Measurements from ENCODE around the gene HOXB8. TPM values are rescaled to one million over a fixed set of nuclear protein-coding genes. Genes with fewer than 3 reads are reported as not detected.

HOXB8 gene
- polyA plus RNA-seq (2012; ENCODE audit: low read depth, missing spikeins) = not detected

GRCh38 chr17:48615047-48615962, at the start of gene HOXB8:
Gene HOXB8 (minus strand): TSS chr17:48615292. CDS start chr17:48614704, 588 bp downstream.
- DNase-seq (ENCODE audit: insufficient read length, low spot score) (no peak), FAIRE-seq (no peak)
- no peak for TF ChIP-seq SPI1 (IDR thresholded peaks at IDR 0.05; ENCODE audit: low read depth, low read length)
- no peak for TF ChIP-seq POLR2A (IDR thresholded peaks at IDR 0.05; ENCODE audit: low read depth, low read length)
- TF ChIP-seq PAX5 (IDR thresholded peaks at IDR 0.05; ENCODE audit: insufficient read depth, low read length, severe bottlenecking) = no peak
- TF ChIP-seq TAF1 (IDR thresholded peaks at IDR 0.05; ENCODE audit: low read depth, low read length) = no peak
- no peak for TF ChIP-seq POLR2AphosphoS5 (IDR thresholded peaks at IDR 0.05; ENCODE audit: low read depth, low read length)
- TF ChIP-seq POU2F2 (IDR thresholded peaks at IDR 0.05; ENCODE audit: low read depth, low read length) = no peak

DNA sequence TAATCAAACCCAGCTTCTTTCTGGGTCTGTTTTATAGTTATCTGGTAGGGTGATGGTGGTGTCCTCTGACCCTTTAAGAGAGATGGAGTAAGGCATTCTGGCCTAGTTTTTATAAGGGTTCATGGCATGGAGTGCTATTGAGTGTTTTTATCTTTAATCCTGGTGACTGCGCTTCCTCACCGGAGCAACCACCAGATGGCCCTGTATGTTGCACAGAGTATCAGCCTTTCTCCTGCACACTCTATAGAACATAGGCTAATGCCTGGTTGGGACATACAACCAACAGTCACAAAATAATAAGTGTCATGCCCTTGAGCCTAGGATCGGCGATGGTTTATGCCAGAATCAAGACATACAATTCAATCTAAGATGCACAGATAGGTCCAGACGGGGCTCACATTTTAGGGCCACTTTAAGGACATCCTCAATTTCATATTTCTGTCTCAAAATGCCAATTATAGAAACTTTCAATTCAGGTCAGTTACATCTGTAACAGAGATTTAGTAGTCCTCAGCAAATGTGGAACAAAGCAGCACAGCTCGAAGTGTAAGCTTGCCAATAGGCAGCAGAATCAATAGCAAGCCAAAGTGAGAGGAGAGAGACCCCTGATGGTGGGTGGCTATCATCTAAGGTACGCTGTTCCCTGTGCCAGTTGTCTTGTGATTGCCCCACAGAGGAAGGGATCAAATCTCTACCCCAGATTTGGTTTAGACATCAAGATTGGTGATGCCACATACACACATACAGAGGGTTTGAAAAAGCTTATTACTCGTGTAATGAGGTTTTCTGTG, 48.2 kb upstream of the HOXB8 start:
- DNase-seq (ENCODE audit: insufficient read length, low spot score) = no peak
- no peak for FAIRE-seq
- TF ChIP-seq POLR2AphosphoS5 (IDR thresholded peaks at IDR 0.05; ENCODE audit: low read depth, low read length) (no peak), PAX5 (IDR thresholded peaks at IDR 0.05; ENCODE audit: insufficient read depth, low read length, severe bottlenecking) (no peak), POLR2A (IDR thresholded peaks at IDR 0.05; ENCODE audit: low read depth, low read length) (no peak), POU2F2 (IDR thresholded peaks at IDR 0.05; ENCODE audit: low read depth, low read length) (no peak)

- TF ChIP-seq PAX5 (IDR thresholded peaks at IDR 0.05; ENCODE audit: insufficient read depth, low read length, severe bottlenecking) (no peak), TAF1 (IDR thresholded peaks at IDR 0.05; ENCODE audit: low read depth, low read length) (no peak), POLR2AphosphoS5 (IDR thresholded peaks at IDR 0.05; ENCODE audit: low read depth, low read length) (no peak), POLR2A (IDR thresholded peaks at IDR 0.05; ENCODE audit: low read depth, low read length) (no peak), POU2F2 (IDR thresholded peaks at IDR 0.05; ENCODE audit: low read depth, low read length) (no peak), SPI1 (IDR thresholded peaks at IDR 0.05; ENCODE audit: low read depth, low read length) (no peak)
- FAIRE-seq = no peak
Measured at GRCh38 chr17:48655913-48656312, 40.8 kb upstream of the HOXB8 start.

DNA sequence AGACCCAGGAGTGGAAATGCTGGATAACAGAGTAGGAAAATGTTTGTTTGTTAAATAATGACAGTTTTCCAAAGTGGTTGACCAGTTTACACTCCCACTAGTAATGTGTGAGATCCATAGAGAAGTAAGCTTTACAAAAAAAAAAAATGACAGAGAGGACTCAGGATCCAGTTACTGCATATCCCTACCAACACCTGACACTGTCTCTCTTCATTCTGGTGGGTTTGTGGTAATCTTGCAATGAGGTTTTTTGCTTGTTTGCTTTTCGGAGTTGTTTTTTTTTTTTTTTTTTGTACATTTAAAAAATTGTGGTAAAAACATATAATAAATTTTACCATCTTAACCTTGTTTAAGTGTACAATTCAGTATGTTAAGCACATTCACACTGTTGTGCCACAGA, 34.6 kb upstream of the HOXB8 start:
- TF ChIP-seq POLR2AphosphoS5 (IDR thresholded peaks at IDR 0.05; ENCODE audit: low read depth, low read length) (no peak), PAX5 (IDR thresholded peaks at IDR 0.05; ENCODE audit: insufficient read depth, low read length, severe bottlenecking) (no peak), POU2F2 (IDR thresholded peaks at IDR 0.05; ENCODE audit: low read depth, low read length) (no peak), TAF1 (IDR thresholded peaks at IDR 0.05; ENCODE audit: low read depth, low read length) (no peak), SPI1 (IDR thresholded peaks at IDR 0.05; ENCODE audit: low read depth, low read length) (no peak), POLR2A (IDR thresholded peaks at IDR 0.05; ENCODE audit: low read depth, low read length) (no peak)
- DNase-seq (ENCODE audit: insufficient read length, low spot score) = no peak
- FAIRE-seq = no peak

More at GRCh38 chr17:48655913-48656312, 40.8 kb upstream of the HOXB8 start:
- DNase-seq (ENCODE audit: insufficient read length, low spot score) = no peak

- FAIRE-seq (no peak), DNase-seq (ENCODE audit: insufficient read length, low spot score) (no peak)
- TF ChIP-seq POU2F2 (IDR thresholded peaks at IDR 0.05; ENCODE audit: low read depth, low read length) (no peak), TAF1 (IDR thresholded peaks at IDR 0.05; ENCODE audit: low read depth, low read length) (no peak), SPI1 (IDR thresholded peaks at IDR 0.05; ENCODE audit: low read depth, low read length) (no peak), POLR2A (IDR thresholded peaks at IDR 0.05; ENCODE audit: low read depth, low read length) (no peak), POLR2AphosphoS5 (IDR thresholded peaks at IDR 0.05; ENCODE audit: low read depth, low read length) (no peak), PAX5 (IDR thresholded peaks at IDR 0.05; ENCODE audit: insufficient read depth, low read length, severe bottlenecking) (no peak)
Measured at GRCh38 chr17:48647963-48648245, 32.8 kb upstream of the HOXB8 start.

DNA sequence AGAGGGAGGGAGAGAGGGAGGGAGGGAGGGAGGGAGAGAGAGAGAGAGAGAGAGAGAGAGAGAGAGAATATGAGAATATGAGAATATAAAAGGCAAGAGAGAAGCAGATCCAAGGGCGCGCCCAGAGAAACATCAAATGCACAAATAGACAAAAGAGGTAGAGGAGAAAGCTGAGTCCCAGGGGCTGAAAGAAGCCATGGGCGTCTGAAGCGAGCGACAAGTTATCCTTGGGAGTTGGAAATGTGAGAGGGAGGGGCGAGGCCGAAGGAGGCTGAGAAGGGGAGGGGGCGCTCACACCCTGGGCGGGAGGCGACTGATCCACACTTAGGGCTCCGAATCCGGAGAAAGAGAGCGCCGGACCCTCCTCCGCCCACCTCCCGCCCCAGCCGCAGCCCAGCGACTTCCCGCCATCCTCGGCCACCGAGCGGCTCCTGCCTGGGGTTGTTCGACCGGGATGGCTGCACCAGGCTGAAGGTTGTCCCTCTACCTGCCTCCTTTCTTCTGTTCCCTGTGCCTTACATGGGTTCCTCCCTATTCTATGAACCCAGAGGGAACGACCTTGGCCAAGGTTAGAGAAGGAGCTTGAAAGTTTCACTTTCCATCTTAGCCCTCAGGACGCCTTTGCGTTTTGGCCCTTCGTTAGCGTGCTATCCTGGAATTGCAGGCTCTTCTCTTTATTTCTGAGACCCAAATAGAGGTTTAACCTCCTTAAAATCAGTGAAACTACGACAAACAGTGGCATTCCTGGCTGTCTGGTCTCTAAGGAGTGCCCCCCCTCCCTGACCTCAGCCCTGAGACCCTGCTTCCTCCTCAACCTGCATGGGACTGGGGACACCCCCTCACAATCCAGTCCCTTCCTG, 32.2 kb upstream of the HOXB8 start:
- FAIRE-seq = no peak

DNA sequence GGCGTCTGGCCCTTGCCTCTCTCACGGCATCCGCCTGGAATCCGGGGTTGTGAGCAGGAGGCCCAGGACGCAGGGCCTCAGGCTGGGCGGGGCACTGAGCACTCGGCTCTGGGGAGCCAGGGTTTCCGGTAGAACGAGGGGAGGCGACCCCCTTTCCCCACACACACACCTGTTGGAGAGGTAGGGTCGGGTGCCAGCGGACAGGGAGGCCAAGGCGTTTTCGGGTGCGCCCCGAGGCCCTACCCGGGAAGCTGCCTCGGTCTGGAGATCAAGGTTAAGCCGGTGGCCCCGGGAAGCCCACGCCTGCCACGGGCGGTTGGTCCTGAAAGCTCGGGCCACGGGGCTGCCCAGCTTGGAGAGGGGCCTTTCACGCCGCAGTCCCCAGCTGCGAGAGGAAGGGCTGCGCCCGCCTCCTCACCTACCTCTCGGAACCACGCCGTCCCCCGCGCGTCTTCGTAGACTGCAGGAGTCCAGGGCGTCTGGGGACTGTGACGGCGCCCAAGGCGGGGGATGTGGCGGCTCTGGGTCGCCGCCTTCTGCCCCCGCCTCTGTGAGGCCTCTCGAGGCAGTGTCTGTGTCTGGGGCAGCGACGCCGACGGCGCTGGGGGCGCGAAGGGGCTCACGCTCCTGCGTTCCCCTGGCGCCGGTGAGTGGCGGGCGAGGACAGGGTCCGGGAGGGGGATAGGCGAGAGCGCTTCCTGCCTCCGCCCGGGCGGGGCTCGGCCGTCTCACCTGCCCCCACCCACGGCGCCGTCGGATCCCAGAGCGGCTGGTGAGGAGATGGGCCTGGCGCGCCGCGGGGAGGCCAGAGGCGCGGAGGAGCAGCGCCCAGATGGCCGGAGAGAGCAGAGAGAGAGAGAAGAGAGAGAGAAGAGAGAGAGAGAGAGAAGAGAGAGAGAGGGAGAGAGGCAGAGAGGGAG, 31.4 kb upstream of the HOXB8 start:
- FAIRE-seq (no peak), DNase-seq (ENCODE audit: insufficient read length, low spot score) (no peak)
- TF ChIP-seq SPI1 (IDR thresholded peaks at IDR 0.05; ENCODE audit: low read depth, low read length) (no peak), TAF1 (IDR thresholded peaks at IDR 0.05; ENCODE audit: low read depth, low read length) (no peak), PAX5 (IDR thresholded peaks at IDR 0.05; ENCODE audit: insufficient read depth, low read length, severe bottlenecking) (no peak)

More for the DNA sequence above, 32.2 kb upstream of the HOXB8 start:
- no peak for TF ChIP-seq POLR2AphosphoS5 (IDR thresholded peaks at IDR 0.05; ENCODE audit: low read depth, low read length)
- TF ChIP-seq PAX5 (IDR thresholded peaks at IDR 0.05; ENCODE audit: insufficient read depth, low read length, severe bottlenecking) = no peak
- TF ChIP-seq POU2F2 (IDR thresholded peaks at IDR 0.05; ENCODE audit: low read depth, low read length) = no peak
- TF ChIP-seq TAF1 (IDR thresholded peaks at IDR 0.05; ENCODE audit: low read depth, low read length) = no peak
- TF ChIP-seq SPI1 (IDR thresholded peaks at IDR 0.05; ENCODE audit: low read depth, low read length) = no peak
- TF ChIP-seq POLR2A (IDR thresholded peaks at IDR 0.05; ENCODE audit: low read depth, low read length) = no peak
- DNase-seq (ENCODE audit: insufficient read length, low spot score) = no peak

- TF ChIP-seq TAF1 (IDR thresholded peaks at IDR 0.05; ENCODE audit: low read depth, low read length) = no peak
- TF ChIP-seq POLR2AphosphoS5 (IDR thresholded peaks at IDR 0.05; ENCODE audit: low read depth, low read length) = no peak
- TF ChIP-seq POLR2A (IDR thresholded peaks at IDR 0.05; ENCODE audit: low read depth, low read length) = no peak
- TF ChIP-seq POU2F2 (IDR thresholded peaks at IDR 0.05; ENCODE audit: low read depth, low read length) = no peak
- DNase-seq (ENCODE audit: insufficient read length, low spot score) (no peak), FAIRE-seq (no peak)
Measured at GRCh38 chr17:48645639-48646182, 30.6 kb upstream of the HOXB8 start.
